GM21447 (cell line): Measurements from ENCODE around the gene CD81.
A peak's percentile ranks its signal among the peaks of the same experiment; 100 is the strongest.

Experiments
- ATAC-seq: cut with Tn5 transposase; IDR thresholded peaks from one replicate; pipeline ENCODE4 v1.9.1; 2021; ENCODE audit not compliant: unreplicated experiment

CD81 gene

DNA sequence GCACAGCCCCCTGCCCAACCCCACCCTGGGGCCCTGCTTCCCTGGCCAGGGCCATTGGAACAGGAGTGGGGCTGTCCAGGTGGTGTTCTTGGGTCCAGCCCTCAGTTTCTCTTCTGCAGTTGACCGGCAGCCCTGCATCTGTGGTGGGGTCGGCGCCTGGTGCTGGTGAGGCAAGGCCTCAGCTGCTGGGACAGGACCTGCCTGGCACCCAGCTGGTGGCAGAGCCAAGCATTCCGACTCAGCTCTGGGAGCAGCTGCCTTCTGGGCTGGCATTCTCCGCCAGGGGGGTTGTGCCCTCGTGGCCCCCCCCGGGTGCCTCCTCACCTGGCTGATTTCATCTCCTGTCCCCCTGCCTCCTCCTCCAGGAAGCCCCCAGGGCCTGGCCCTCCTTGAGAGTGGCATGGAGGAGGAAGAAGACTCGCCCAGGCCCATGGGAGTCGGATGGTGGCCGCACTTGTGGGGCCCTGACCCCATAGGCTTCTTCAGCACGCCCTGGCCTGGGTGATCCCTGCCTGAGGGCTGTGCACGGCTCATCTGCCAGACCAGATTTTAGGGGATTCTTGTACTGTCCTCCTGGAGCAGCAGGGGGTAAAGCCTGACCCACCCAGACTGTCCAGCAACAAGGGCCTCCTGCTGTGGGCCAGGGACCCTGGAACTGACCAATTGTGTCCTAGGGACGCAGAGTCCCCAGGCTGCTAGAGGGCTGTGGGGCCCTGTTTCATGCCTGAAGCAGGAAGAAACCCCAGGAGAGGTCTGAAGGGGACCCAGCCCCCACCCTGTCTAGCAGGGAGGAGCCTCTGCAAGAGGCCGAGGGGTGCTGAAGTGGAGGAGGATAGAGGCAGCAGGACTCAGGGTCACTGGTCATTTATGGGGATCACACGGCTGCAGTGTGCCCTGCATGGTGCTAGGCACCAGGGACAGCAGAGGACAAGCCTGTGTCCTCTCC is 11.6 kb downstream of the CD81 start:
- ATAC-seq: no peak

DNA sequence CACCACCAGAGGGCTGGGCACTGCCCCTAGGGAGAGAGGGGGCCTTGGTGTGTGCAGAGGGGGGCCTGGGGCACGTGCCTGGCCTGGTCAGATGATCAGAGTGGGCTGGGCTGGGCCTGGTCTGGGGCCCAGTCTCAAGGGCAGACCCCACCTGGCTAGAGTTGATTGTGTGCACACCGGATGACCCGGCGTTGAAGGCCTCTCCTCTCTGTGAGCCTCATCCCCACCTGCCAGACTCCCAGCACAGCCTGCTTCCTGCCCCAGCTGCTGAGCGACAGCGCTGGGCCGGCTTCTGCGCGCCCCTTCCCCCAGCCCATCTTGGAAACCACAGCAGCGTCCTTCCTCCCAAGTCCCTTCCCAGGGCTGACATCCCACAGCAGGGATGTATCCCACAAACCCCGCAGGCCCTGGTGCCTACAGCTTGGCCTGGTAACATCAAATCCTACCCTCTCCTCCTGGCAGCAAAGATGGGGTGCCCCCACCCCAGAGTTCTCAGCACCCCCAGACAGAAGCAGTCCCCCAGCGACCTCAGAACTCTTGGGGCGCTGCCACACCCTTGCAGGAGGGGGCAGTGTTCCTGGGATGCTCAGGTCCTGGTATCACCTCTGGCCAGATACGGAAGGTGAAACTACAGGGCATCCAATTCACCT is 12.4 kb downstream of the CD81 start:
- no peak for ATAC-seq

DNA sequence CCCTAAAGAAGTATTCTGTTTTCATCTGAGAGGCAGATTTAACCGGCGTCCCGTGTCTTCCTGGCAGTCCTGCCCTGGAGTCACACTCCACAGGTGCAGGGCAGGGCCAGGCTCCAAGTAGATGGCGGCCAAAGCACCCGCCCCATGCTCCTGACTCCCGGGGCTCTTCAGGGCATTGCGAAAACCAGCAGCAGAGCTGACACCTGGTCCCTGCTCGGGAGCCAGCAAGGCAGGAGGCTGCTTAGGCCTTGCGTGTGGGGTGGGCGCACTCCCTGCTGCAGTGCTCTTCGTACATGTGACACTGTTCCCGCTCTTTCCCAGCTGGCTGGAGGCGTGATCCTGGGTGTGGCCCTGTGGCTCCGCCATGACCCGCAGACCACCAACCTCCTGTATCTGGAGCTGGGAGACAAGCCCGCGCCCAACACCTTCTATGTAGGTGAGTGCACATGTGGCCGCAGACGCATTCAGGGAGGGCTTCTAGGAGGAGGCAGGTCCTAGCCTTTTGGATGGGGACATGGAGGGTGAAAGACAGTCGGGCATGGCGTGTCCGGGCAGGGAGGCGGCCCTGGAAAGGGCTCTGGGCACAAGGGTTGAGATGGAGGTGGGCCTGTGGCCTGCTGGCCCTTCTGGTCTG is 13.1 kb downstream of the CD81 start:
- no peak for ATAC-seq

DNA sequence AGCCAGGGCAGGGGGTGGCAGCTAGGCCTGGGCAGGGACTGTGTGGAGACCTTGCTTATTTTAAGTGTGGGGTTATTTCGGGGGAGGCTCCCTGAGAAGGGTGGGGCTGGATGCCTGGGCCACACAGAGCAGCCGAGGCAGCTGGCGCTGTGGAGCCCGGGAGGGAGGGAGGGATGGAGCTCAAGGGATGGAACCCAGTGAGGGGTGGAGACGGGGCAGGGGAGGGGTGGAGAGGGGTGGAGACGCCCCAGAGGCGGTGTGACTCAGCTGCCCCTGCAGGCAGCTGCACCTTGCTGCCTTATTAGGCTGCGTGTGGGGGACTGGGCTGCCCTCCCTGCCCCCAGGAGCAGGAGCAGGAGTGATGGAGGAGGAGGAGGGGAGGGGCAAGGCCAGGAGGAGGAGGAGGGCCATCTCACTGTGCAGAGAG is 13.6 kb downstream of the CD81 start:
- no peak for ATAC-seq

GRCh38 chr11:2391181-2391975 is 14.3 kb downstream of the CD81 start:
- ATAC-seq: no peak

DNA sequence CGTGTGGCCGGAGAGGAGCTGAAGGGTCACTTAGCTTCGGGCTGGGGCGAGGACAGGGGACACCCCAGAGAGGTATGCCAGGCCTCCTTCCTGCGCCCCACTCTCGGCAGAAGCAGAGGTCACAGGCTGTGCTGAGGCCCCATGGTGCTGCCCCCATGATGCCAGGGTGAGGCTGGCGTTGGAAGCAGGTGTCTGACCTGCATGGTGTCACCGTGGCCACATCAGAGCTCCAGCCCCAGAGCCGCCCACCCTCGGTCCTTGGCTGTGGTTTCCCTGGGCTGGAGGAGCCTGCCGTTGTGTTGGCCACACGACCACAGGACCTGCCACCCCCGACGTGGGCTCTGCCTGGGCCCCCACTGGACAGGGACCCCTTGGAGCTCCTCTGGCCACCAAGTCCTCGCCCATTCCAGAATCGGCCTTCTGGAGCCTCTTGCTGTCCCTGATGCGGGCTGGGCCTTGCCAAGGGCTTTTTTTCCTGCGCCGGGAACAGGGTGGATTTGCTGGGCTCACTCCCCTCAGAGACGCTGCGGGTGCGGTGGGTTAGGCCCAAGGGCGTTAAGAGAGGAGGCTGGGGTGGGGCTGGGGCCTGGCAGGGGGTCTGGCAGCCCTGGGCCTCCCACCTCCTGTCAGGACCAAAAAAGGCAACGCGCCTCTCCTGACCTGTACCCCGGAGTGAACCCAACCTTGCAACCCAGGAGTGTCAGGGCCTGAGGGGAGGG is 15.3 kb downstream of the CD81 start:
- no peak for ATAC-seq

DNA sequence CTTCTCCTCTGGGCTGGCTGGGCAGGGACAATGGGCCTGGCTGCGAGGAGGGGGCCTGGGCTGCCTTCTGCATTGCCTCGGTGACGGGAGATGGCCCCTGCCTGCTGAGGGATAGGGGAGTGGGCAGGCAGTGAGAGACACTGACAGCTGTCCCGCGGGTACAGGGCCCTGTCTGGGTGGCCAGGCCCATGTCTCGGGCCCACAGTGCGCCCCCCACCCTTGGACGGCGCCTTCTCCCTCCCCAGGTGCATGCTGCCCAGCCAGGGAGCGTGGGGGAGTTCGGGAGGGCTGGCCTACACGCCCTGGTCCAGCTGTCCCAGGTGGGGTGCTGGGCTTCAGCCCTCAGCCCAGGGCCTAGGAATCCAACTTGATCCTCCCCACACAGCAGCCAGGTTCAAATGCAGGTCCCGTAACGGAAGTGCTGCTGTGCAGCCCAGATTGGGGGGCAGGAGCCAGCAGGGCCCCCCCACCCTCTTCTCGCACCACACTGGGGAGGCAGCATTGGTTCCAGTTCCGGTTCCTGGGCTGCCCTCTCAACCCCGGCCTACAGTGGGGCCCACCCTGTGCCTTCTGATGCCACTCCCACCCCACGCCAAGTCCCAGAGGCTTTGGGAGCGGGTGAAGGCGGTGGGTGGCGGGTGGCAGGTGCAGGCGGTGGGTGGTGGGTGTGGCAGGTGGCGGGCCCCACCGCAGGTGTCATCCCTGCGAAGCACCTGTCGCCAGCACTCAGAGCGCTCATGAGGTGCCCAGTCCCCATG is 16.2 kb downstream of the CD81 start:
- no peak for ATAC-seq

DNA sequence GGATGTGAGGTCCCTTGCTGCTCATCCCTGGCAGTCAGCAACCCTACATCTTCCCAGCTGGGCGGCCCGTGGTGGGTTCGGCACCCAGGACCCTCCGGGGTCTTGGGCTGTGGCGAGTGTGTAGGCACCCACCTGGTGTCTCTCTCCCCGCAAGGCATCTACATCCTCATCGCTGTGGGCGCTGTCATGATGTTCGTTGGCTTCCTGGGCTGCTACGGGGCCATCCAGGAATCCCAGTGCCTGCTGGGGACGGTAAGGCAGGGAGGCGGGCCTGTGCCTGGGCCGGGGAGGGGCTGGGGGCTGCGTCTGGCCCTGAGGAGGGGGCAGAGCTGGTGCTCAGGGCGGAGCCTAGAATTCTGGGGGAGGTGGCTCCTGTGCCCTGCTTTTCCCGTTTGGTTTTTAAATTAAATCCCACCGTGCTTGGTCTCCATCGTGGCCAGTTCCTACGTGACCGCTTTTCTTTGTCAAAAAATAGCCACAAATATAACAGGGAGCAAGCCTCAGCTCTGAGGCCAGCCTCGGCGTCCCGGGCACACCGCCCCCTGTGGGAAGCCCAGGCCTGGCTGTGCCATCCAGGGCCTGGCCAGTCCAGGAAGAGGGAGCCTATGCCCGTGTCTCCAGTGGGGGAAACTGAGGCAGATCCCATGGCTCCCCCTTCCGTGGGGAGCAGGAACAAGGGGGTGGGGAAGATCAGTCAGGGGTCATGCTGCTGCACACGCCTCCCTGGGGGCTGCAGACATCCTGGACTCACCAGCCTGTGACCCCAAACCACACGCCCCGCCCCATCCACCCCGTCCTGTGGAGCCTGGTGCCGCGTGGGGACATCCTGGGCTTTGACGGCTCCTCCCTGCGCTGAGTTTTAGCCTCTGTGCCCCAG is 17.1 kb downstream of the CD81 start:
- ATAC-seq: no peak

GRCh38 chr11:2394818-2395105 is 17.7 kb downstream of the CD81 start:
- ATAC-seq: no peak

GRCh38 chr11:2395211-2395730 is 18.2 kb downstream of the CD81 start:
- ATAC-seq: no peak

- no peak for ATAC-seq
These were observed 18.7 kb downstream of the CD81 start for GRCh38 chr11:2395856-2396255.

GRCh38 chr11:2396471-2396870 is 19.4 kb downstream of the CD81 start:
- ATAC-seq: no peak

- ATAC-seq: no peak
These were observed 19.9 kb downstream of the CD81 start for GRCh38 chr11:2397005-2397404.

DNA sequence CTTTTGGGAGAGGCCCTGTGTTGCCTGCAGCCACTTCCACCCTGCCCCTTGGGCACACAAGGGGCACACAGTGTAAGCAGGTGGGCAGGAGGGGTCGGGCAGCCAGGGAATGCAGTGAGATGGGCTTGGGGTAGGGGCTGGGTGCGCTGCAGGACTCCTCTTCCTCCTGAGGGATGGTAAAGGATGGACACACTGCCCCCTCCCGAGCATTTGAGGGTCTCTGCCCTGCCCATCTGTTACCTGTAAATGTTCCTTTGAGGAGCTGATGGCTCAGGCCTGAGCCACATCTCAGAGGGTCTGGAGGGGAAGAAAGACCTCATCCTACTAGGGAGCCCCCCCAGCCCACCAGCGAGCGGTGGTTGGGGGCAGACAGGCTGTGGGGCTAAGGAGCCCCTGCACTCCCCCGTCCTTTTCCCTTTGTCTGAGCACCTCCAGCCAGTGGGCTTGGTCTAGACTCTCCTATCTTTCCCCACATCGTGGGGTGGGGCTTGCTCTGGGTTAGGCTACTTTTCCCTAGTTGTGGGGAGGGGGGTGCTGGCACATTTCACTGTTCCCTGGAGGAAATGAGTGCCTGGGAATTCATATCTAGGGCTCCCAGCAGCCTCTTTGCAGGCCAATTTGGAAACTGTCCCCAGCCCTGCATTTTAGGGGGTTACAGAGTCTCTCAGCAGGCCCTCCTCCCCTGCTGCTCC is 21.7 kb downstream of the CD81 start:
- ATAC-seq: no peak

- no peak for ATAC-seq
These were observed 22.5 kb downstream of the CD81 start for GRCh38 chr11:2399488-2400068.

DNA sequence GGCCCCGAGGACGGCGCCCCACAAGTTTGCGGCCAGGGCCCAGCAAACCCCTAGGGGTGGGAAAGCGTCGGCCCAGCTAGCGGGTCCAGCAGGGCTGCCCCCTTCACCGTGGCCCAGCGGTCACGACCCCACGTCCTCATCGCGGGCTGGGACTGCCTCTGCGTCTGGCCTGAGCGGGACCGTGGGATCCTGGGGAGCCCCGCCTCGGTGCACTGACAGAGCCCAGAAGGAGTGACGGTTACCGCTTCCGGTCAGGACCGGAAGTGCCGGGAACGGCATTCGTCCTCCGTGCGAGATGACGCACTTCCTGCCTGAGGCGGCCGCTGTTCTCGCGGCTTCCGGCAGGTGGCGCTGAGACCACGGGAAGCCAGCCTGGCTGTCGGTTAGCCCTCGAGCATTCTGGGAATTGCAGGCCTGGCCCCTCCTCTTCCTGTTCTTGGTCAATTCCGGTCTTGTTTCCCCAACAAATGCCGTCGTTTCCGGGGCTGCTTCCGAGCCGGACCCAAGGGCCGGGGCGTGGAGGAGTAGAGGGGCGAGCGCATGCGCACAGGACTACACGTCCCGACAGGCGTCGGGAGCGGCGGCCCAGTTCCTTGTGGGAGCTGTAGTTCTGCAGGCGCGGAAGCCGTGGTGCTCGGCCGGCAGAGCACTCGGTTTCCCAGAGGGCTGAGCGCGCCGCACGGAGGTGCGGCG is 23.1 kb downstream of the CD81 start, which contains the start of gene TSSC4:
Gene TSSC4, plus strand, starts transcription at position 682 of the 693 bp plus-strand sequence. CDS start 1,884 bp downstream, outside the sequence.
- peak; percentile 78 for ATAC-seq
